GM18873 (cell line): ENCODE results near the gene HLA-DOA.

Experiments used
- ATAC-seq: cut with Tn5 transposase; IDR thresholded peaks from one replicate; pipeline ENCODE4 v1.9.1; 2021; ENCODE audit warnings: mild to moderate bottlenecking, moderate library complexity, moderate number of reproducible peaks; ENCODE audit not compliant: unreplicated experiment, low FRiP score

HLA-DOA gene

DNA sequence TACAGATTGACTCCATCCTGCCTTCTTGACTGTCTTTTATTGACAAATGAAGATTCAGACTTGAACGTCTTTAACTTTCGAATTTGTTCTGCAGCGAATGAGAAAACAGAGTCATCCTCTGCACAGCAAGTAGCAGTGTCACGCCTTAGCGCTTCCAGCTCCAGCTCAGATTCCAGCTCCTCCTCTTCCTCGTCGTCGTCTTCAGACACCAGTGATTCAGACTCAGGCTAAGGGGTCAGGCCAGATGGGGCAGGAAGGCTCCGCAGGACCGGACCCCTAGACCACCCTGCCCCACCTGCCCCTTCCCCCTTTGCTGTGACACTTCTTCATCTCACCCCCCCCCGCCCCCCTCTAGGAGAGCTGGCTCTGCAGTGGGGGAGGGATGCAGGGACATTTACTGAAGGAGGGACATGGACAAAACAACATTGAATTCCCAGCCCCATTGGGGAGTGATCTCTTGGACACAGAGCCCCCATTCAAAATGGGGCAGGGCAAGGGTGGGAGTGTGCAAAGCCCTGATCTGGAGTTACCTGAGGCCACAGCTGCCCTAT is 28.8 kb downstream of the HLA-DOA start:
- ATAC-seq = no peak

- no peak for ATAC-seq
Measured at GRCh38 chr6:32979720-32980487, 29.5 kb downstream of the HLA-DOA start.

DNA sequence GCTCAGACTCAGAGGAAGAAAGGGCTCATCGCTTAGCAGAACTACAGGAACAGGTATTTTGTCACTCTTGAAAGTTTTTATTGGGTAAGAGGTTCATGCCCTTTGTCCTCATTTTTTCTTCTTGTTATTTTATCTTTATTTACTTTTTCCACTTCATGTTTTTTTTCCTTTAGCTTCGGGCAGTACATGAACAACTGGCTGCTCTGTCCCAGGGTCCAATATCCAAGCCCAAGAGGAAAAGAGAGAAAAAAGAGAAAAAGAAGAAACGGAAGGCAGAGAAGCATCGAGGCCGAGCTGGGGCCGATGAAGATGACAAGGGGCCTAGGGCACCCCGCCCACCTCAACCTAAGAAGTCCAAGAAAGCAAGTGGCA is 31.5 kb downstream of the HLA-DOA start:
- no peak for ATAC-seq

GRCh38 chr6:32977272-32977952 is 32.0 kb downstream of the HLA-DOA start:
- ATAC-seq = no peak

DNA sequence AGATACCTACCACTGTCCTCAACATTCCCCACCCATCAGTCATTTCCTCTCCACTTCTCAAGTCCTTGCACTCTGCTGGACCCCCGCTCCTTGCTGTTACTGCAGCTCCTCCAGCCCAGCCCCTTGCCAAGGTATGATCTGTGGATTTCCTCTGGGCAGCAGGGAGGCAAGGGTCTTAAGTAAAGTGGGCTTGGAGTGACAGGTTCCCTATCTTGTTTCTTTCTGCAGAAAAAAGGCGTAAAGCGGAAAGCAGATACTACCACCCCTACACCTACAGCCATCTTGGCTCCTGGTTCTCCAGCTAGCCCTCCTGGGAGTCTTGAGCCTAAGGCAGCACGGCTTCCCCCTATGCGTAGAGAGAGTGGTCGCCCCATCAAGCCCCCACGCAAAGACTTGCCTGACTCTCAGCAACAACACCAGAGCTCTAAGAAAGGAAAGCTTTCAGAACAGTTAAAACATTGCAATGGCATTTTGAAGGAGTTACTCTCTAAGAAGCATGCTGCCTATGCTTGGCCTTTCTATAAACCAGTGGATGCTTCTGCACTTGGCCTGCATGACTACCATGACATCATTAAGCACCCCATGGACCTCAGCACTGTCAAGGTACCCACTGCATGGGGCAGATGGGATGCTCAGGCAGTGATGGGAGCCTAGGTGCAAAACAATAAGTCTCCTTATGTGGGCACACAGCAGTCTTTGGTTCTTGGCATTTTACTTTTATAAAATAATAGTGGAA is 32.9 kb downstream of the HLA-DOA start:
- no peak for ATAC-seq

DNA sequence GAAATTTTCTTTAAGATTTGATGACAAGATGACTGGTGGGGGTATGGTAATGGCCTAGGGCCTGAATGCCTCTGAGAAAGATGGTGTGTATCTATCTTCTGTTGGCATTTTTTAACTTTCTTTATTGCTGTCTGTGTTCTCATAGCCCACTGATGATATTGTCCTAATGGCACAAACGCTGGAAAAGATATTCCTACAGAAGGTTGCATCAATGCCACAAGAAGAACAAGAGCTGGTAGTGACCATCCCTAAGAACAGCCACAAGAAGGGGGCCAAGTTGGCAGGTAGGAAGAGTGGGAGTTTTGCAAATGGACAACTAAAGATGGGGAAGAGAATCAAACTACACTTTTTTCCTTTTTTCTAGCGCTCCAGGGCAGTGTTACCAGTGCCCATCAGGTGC is 33.5 kb downstream of the HLA-DOA start:
- ATAC-seq = no peak

- no peak for ATAC-seq
Measured at GRCh38 chr6:32974541-32975308, 34.7 kb downstream of the HLA-DOA start.

- ATAC-seq = no peak
Measured at GRCh38 chr6:32974016-32974333, 35.4 kb downstream of the HLA-DOA start.

GRCh38 chr6:32973144-32974015 is 36.0 kb downstream of the HLA-DOA start:
- no peak for ATAC-seq

DNA sequence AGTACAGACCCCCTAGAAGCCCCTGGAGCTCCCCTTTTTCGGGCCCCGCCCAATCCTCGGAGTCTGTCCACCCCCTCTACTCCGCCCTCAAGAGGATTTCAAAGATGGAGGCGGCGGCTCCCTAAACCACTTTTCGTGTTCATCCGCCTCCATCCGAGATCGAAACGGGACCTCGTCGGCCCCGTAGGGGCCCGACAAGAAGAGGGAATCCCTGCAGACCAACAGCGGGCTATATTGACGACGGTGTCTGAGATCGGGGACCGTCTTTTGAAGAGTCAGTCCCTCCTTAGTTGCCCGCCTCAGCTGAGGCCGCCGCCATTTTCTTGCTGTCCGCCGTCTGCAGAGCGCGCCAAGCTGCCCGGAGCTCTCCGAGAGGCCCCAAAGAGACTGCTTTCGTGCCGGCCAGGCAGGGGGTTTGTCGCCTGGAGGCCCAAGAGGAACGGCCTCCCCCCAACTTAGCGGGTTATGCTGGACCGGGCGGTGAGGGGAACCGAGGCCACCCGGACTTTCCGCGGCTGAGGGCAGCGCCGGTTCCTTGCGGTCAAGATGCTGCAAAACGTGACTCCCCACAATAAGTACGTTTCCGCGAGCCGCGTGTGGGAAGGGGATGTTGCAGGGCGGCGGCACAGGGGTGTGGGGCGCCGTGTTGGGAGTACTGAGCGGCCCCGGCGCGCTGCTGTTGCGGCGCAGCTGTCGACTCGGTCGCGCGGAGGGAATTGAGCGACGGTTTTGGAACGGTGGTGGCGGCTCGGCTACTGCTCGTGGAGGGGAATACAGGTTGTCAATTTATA is 36.8 kb downstream of the HLA-DOA start:
- ATAC-seq = peak; percentile 0

- peak; percentile 51 for ATAC-seq
Measured at GRCh38 chr6:32971581-32972352, 37.6 kb downstream of the HLA-DOA start.

- ATAC-seq = no peak
Measured at GRCh38 chr6:32971242-32971580, 38.2 kb downstream of the HLA-DOA start.

DNA sequence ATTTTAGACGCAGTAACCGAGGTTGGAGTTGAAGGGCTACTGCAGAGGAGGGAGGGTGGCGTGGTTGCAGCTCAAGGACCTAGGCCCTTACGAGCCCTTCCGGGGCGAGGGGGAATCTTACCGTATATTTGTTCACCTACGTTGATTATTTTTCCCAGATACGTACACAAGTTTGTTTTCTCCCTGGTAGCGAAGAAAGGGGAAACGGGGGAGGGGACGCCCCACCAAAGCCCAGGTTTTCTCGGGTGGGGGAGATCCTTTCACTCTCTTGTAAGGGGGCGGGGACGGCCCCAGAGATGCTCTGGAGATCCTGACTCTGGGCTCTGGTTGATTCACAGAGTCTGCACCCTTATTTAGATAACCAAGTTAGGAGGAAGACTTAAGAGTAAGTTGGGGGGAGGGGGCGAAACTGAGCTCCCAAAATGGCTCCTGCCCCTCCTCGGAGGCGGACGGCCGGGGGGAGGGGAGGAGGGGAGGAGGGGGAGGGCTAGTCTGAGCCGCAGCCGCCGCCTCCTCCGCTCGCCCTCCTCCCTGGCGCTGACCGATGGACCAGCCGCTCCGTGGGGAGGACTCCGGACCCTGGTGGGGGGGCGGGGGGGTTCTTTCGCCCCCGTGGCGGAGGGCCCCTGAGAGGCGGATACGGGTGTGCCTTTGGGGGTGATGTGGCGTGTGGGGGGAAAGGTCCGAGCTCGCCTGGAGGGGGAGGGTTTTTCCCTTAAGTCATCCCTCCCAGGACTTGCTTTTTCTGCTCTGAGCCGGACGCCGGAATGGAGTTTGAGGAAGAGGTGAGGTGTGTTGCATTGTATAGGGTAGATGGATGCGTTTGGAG is 38.8 kb downstream of the HLA-DOA start:
- ATAC-seq = no peak

GRCh38 chr6:32969685-32970412 is 39.5 kb downstream of the HLA-DOA start:
- no peak for ATAC-seq

GRCh38 chr6:32968867-32969684 is 40.3 kb downstream of the HLA-DOA start:
- ATAC-seq = no peak
